SK-N-SH (cell line): Measurements from ENCODE around the gene TMPRSS15.

Source experiments
- JUND ChIP-seq: IDR thresholded peaks from 2 replicates; pipeline ENCODE4 v1.4.0; 2012
- RXRA ChIP-seq: IDR thresholded peaks from 2 replicates; pipeline ENCODE4 v1.4.0; 2012; ENCODE audit warnings: low read depth, mild to moderate bottlenecking, borderline replicate concordance
- TF ChIP-seq, protein P1 (sequence below): fragments of 200-600 bp; sonication (generic); IDR thresholded peaks from 2 replicates; pipeline ENCODE4 v1.6.1; 2017; ENCODE audit warnings: antibody characterized with exemption, mild to moderate bottlenecking, moderate library complexity
- TF ChIP-seq, protein P2 (sequence below): fragments of 150-350 bp; IDR thresholded peaks from 2 replicates; pipeline ENCODE4 v1.6.1; 2017; ENCODE audit warnings: antibody characterized with exemption, low read length, low read depth, borderline replicate concordance

DNA sequence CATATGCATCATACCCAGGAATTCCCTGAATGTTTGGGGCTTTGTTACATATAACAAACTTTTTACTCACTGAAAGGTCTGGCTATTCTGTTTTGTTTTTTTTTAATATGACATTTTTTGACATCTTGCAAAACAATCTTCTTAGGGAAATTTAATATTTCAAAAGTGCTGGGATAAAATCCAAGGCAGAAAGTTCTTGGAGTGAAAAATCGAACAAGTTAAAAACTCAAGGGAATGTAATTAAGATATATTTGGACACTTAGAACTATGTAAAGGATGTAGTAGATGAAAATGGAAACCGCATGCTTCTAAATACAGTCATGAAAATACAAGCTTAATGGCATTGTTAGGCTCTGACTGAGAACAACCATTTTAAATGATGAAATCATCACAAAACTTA is 150.4 kb downstream of the TMPRSS15 start:
- TF ChIP-seq, protein P1, sequence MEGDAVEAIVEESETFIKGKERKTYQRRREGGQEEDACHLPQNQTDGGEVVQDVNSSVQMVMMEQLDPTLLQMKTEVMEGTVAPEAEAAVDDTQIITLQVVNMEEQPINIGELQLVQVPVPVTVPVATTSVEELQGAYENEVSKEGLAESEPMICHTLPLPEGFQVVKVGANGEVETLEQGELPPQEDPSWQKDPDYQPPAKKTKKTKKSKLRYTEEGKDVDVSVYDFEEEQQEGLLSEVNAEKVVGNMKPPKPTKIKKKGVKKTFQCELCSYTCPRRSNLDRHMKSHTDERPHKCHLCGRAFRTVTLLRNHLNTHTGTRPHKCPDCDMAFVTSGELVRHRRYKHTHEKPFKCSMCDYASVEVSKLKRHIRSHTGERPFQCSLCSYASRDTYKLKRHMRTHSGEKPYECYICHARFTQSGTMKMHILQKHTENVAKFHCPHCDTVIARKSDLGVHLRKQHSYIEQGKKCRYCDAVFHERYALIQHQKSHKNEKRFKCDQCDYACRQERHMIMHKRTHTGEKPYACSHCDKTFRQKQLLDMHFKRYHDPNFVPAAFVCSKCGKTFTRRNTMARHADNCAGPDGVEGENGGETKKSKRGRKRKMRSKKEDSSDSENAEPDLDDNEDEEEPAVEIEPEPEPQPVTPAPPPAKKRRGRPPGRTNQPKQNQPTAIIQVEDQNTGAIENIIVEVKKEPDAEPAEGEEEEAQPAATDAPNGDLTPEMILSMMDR = no peak
- TF ChIP-seq JUND = no peak
- TF ChIP-seq, protein P2, sequence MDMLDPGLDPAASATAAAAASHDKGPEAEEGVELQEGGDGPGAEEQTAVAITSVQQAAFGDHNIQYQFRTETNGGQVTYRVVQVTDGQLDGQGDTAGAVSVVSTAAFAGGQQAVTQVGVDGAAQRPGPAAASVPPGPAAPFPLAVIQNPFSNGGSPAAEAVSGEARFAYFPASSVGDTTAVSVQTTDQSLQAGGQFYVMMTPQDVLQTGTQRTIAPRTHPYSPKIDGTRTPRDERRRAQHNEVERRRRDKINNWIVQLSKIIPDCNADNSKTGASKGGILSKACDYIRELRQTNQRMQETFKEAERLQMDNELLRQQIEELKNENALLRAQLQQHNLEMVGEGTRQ = no peak
- TF ChIP-seq RXRA = no peak
